Ramos (cell line): ENCODE results near the gene PHF12.
"Not testable (repeated sequence)": the region's sequence is repeated elsewhere in the genome, so short reads cannot be mapped to it uniquely, and the experiment has no call there.

Experiments used
- in situ Hi-C: fragments of 300-500 bp; cut with MboI; formaldehyde crosslinking; loops from one replicate; pipeline ENCODE4 v1.14.3; 2022; ENCODE audit warnings: low sequenced_read_pairs; ENCODE audit not compliant: unreplicated experiment

Gene PHF12

DNA sequence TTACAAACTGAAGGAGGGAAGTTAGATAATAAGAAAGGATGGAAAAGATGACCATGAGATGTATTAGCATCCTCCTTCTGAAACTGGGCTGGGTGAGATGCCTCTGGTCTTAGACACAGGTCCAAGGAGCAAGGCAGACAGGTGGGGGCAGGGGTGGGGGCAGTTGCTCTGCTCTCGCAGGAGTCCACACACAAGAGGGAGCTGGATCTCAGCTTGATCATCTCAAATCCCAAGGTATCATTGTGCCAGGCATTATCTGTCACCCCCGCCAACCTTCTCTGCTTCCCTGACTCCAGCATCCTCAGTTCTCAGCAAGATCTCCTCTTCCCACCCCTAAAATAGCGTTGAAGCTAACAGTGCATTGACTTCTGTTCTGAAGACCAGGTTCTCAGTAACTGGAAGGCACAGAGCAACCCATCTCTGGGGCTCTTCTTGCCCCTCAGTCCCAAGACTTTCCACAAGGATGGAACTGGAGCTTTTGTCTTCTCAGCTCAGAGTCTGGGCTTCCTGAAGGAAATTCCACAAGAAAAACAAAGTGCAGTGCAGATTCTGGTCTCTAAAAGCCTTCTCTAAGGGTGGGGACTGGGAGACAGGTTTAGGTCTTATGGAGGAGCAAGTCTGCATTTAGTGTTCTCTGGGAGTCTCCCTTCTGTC is 55.4 kb downstream of the PHF12 start:
- in situ Hi-C loops, result no loop called here

- in situ Hi-C loops, result loop anchor here (5.0 kb wide), 1 partner anchor 36 kb away; the partner anchor contains the start of gene ERAL1
These were observed 57.8 kb downstream of the PHF12 start for GRCh38 chr17:28893248-28894183.

DNA sequence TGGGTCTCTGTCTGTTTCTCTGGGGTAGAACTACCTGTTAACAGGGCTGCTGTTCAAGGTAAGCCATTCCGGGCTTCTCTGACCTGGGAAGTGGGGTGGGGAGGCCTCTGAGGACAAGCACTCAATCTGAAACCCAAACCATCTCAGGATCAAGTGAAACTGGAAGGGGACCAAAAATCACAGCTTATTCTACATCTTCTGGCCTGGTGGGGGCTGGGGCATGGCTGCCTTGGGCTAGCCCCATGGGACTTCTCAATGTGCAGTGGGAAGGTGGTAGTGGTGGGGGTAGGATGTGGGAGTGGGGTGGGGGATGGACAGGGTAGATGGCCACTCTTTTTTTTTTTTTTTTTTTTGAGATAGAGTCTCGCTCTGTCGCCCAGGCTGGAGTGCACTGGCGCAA is 59.3 kb downstream of the PHF12 start:
- in situ Hi-C loops, result loop anchor here (5.0 kb wide), 1 partner anchor 35 kb away; the partner anchor contains the start of gene ERAL1

GRCh38 chr17:28891201-28891600 is 60.1 kb downstream of the PHF12 start:
- in situ Hi-C loops, result loop anchor here (5.0 kb wide), 1 partner anchor 34 kb away; the partner anchor contains the start of gene ERAL1

DNA sequence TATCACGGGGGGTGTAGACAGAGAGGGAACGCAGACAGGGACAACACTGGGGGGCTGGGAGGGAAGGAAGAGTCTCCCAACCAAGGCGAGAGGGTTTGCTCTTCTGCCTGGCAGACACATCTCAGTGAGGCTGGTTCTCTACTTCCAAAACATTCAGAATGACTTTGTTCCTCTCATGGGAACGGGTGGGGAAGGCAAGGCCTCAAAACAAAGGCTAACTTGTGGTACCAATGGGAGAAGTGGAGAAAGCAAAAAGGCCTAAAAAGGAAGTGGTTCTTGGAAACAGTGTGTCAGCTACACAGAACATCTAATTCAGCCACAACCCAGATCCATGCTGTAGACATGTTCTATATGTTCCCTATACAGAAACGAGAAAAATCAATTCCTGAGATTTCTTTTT is 61.3 kb downstream of the PHF12 start:
- in situ Hi-C loops, result loop anchor here (5.0 kb wide), 1 partner anchor 33 kb away; the partner anchor contains the start of gene ERAL1

- in situ Hi-C loops, result no loop called here
These were observed 62.5 kb downstream of the PHF12 start for GRCh38 chr17:28888832-28889231.

DNA sequence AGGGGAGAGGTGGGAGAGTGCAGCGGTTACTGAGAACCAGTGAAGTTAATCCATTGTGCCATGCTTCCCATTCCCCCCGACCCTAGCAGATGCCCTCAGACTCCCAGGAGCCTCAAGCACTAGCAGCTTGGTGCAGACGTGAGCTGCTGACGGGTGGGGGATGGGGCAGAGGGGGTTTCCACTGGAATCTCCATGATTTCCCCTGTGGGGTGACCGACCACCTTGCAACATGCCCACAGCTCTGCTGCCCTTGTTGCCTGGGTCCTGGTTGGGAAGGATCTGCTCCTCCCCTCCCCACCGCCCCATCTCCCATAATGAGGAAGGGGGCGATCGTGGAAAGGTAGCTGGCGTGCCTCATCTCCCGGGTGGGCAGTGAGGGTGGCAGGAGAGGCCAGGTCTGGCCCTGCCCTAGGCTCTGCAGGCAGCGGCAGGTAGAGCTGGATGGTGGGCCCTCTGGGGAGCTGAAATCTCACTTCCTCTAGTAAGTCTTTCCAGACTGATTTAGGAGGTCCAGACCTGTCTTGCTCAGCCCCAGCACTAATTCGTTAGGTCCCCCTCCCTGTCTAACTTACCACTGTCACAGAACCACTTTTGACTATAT is 63.3 kb downstream of the PHF12 start:
- in situ Hi-C loops, result no loop called here

DNA sequence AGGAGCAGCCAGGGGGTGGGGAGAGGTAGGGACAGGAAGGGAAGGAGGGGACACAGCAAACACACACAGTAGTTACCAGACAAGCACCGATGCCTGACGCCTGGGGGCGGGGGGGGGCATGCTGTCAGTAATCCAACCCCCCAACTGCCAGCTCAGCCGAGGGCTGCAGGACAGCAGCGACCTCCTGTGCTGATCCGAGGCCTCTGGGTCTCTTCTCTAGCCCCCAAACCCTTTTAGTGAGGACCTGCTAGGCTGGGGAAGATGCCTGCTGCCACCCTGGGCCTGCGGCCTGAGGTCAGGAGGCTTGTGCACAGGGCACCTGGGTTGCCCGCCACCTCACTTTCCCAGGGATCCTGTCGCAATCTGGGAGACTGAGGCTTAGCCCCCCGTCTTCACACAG is 65.4 kb downstream of the PHF12 start:
- in situ Hi-C loops, result no loop called here

DNA sequence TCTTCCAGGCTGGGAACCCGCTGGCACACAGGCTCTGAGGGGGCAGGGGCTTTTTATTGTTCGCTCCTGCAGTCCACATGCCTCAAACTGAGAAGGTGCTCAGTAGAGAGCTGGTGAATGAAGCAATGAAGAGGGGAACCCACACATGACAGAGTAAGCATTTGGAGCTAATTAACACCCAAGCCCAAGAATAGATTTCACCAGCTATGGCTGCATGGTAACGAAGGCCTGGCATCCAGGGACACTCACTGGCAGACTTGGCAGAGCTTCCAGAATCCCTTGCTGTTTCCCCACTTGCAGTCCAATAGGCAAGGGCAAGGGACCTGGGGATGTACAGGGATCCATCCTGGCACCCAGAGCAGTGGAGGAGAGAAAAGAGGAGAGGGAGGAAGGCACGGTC is 66.0 kb downstream of the PHF12 start:
- in situ Hi-C loops, result no loop called here

- in situ Hi-C loops, result no loop called here
These were observed 67.2 kb downstream of the PHF12 start for GRCh38 chr17:28883967-28884702.

DNA sequence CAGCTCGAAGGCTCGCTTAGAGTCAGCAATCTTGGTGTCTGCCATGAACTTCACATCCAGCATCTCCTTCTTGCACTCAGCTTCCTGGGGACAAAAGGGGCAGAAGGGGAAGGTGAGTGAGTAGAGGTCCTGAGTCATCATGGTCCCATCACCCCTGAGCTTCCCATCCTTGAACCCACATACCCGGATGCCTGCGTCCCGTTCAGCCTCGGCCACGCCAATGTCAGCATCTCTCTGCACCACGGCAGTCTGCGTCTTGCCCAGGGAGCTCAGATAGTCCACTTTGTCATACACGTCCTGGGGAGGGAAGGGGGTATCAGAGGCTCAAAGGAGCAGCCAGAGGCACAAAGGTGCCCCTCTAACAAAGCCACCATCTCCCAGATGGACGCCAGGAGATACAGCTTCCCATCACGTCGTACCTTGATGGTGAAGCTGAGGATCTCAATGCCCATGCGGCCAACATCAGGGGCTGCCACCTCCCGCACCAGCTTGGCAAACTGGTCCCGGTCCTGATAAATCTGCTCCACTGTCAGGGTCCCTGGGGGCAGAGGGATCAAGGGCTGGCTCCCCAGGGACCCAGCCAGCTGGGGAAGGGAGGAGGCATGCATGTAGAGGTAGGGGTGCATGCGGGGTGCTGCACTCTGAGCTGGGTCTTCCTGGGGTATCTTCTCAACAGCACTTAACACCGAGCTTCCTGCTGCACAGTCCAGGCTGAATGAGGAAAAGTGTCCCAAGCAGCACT is 69.0 kb downstream of the PHF12 start:
- in situ Hi-C loops, result no loop called here

GRCh38 chr17:28881533-28882056 is 69.7 kb downstream of the PHF12 start:
- in situ Hi-C loops, result no loop called here

DNA sequence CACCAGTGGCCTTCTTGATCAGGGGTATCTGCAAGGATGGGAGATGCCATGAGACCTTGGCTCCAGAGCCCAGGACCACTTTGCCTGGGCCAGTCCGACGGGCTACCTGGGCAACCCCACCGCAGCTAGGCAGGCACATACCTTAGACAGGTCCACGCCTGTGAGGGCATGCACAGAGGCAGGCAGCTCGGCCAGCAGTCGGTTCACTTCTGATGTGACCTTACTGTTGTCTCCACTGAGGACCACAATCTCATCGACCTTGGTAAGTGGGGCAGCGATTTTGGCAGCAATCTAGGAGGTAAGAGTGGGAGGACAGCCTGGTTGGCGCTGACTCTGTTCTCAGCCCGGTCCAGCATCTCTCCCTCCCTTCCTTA is 70.8 kb downstream of the PHF12 start:
- in situ Hi-C loops, result no loop called here

DNA sequence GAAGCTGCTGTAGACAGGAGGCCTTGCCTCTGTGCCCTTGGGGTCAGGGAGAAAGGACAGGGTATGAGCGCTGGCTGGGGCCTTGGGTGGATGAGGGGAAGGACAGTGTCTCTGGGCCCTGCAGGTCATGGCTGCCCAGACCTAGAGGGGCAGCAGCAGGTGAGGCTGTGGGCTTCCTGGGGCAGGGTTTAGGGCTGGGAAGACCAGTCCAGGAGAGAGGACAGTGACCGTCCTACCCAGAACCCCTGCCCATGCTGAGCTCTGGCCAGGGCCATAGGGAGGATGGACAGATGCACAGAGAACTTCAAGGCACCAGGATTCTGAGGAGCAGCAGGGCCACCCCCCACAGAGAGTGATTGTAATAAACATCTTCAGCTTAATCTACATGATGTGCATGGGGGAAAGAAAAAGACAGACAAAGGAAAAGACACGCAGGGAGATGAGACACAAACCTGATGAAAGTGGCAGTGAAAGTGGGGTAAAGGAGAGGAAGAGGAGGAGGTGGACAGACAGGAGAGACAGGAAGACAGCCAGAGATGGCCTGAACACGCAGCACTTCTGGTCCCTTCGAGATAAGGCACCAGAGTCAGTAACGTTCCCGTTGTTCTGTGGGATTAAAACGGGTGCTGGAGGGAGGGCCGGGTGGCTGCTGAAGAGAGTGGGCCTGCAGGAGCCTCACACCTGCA is 71.3 kb downstream of the PHF12 start:
- in situ Hi-C loops, result no loop called here

GRCh38 chr17:28878981-28879380 is 72.3 kb downstream of the PHF12 start:
- in situ Hi-C loops, result no loop called here

- in situ Hi-C loops, result no loop called here
These were observed 73.0 kb downstream of the PHF12 start for GRCh38 chr17:28878158-28878910.

- in situ Hi-C loops, result not testable (repeated sequence)
These were observed 74.1 kb downstream of the PHF12 start for GRCh38 chr17:28877150-28877711.
